Gastroesophageal sphincter (tissue), 4 donors: ENCODE data around the gene ACOX1. TPM values are rescaled to one million over a fixed set of nuclear protein-coding genes. Genes with fewer than 3 reads are reported as not detected.

Experiments
- ATAC-seq: fragments of 150-250 bp; one replicate; pipeline ENCODE4 v1.9.1; 2016; ENCODE audit warnings: mild to moderate bottlenecking, moderate library complexity
- H3K27ac ChIP-seq, 4 donors: fragments of 200-600 bp; sonication (generic) in 3 of 4; 1 replicate in 3 of 4; 2 replicates in 1 of 4; pipeline ENCODE4 v1.5.1; 2016 to 2019
- H3K27me3 ChIP-seq: fragments of 200-600 bp; sonication (generic); one replicate; pipeline ENCODE4 v1.5.1; 2019
- H3K36me3 ChIP-seq, 2 donors: fragments of 200-600 bp; sonication (generic); one replicate each; pipeline ENCODE4 v1.5.1; 2019; ENCODE audit warnings: control low read depth in 1 of 2
- H3K4me1 ChIP-seq, 3 donors: fragments of 200-600 bp; sonication (generic); 1 replicate in 2 of 3; 2 replicates in 1 of 3; pipeline ENCODE4 v1.5.1; 2016 to 2019; ENCODE audit warnings: control low read depth in 2 of 3
- H3K4me3 ChIP-seq, 2 donors: fragments of 200-600 bp; sonication (generic); one replicate each; pipeline ENCODE4 v1.5.1; 2019; ENCODE audit warnings: mild to moderate bottlenecking in 1 of 2, moderate library complexity in 1 of 2
- H3K9me3 ChIP-seq, 3 donors: fragments of 200-600 bp; sonication (generic); one replicate each; pipeline ENCODE4 v1.5.1; 2017 to 2019; ENCODE audit warnings: control low read depth in 2 of 3
- CTCF ChIP-seq, 4 experiments: fragments of 200-600 bp in 2 of 4; fragments of 450-650 bp in 2 of 4; sonication (generic) in 1 of 4; IDR thresholded peaks; one replicate each; pipeline ENCODE4 v1.5.1; 2017 to 2019; ENCODE audit warnings: antibody characterized with exemption in 4 of 4, mild to moderate bottlenecking in 2 of 4, moderate library complexity in 2 of 4
- EP300 ChIP-seq: sonication (generic); formaldehyde crosslinking; IDR thresholded peaks from one replicate; pipeline ENCODE4 v1.6.1; 2017; ENCODE audit warnings: antibody characterized with exemption, mild to moderate bottlenecking
- POLR2A ChIP-seq, 2 donors: fragments of 450-650 bp; IDR thresholded peaks; one replicate each; pipeline ENCODE4 v1.6.1; 2017; ENCODE audit warnings: antibody characterized with exemption in 2 of 2, mild to moderate bottlenecking in 2 of 2, moderate library complexity in 1 of 2
- POLR2AphosphoS5 ChIP-seq: sonication (generic); formaldehyde crosslinking; IDR thresholded peaks from one replicate; pipeline ENCODE4 v1.6.1; 2017; ENCODE audit warnings: antibody characterized with exemption
- WGBS, 2 donors: methylation state at CpG; one replicate each; pipeline ENCODE4 v1.1.5; 2018; ENCODE audit warnings: low coverage in 1 of 2; 5-methylcytosine and 5-hydroxymethylcytosine counted together
- total RNA-seq, 4 donors: library from RNA; depleted of rRNA; stranded (reverse); fragments of >200 nt; gene quantifications; one replicate each; pipeline ENCODE4 v1.1.0, GENCODE V29; 2016

ACOX1 gene
- total RNA-seq, 4 donors from 2014 or later, result 45.9 to 63.4 (median 54.2) TPM

DNA sequence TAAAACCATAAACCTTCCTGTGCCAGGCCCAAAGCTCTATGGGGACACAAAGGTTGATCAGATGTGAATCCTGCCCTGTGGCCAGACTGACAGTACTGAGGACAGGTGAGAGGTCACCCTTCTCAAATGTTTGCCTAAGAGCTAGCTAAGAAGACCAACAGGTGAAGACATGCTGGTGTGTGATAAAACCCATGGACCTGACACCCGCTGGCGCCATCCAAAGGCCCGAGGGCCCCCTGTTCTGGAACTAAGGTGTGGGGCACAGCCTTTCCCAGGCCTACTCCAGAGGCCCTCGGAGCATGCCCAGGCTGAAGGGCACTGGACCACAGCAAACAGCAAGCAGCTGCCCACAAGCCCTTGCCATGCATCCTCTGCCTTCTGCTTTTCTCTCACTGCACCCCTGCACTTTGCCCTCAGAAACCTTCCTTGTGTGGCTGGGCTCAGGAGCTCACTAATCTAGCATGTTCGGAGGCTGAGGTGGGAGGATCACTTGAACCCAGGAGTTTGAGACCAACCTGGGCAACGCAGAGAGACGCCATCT lies 16.5 kb upstream of the ACOX1 start:
- H3K36me3 ChIP-seq, result peaks cover 0 to 53% of the 10 kb centered on the region in 2 donors
- H3K27me3 ChIP-seq, result no peaks in the 10 kb centered on the region
- TF ChIP-seq POLR2A (IDR thresholded peaks at IDR 0.05) (no peak), CTCF (IDR thresholded peaks at IDR 0.05) (no peak), EP300 (no peak), POLR2AphosphoS5 (no peak)
- no peak for ATAC-seq
- no peak overlapping the region for H3K4me3 ChIP-seq
- H3K4me1 ChIP-seq, result peaks cover 0 to 6% (median 0%) of the 10 kb centered on the region in 3 donors
- H3K9me3 ChIP-seq, result no peaks in the 10 kb centered on the region
- 91 to 93% methylated on average over 3 to 4 of the region's 7 CpGs for WGBS, 2 donors
- no peak overlapping the region for H3K27ac ChIP-seq

GRCh38 chr17:75994802-75995370 lies 15.9 kb upstream of the ACOX1 start:
- TF ChIP-seq CTCF (IDR thresholded peaks at IDR 0.05), result no peak
- no peak for TF ChIP-seq EP300
- no peak for TF ChIP-seq POLR2A (IDR thresholded peaks at IDR 0.05)
- no peak for TF ChIP-seq POLR2AphosphoS5
- ATAC-seq, result no peak

DNA sequence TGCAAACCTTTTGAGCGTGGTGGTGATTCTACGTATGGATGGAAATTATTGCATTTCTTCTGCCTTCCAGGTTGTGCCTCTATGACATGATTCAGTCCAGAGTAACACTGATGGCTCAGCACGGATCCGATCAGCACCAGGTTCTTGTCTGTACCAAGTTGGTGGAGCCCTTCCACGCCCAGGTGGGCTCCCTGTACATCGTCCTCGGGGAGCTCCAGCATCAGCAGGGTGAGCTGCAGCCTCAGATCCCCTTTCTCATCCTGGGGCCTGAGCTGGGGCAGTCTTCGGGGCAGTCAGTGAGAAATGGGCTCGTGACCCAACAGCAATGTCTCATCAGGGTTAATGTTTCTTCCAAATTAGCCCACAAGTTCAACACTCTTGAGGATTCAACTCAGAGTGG lies 12.4 kb upstream of the ACOX1 start:
- Histone ChIP-seq H3K9me3 (no peaks in the 10 kb centered on the region), H3K4me1 (no peaks in the 10 kb centered on the region), H3K27me3 (no peaks in the 10 kb centered on the region), H3K36me3 (peaks cover 0 to 55% of the 10 kb centered on the region in 2 donors), H3K27ac (no peak overlapping the region), H3K4me3 (no peak overlapping the region)
- no peak for ATAC-seq
- 80 to 89% methylated on average over 2 to 3 of the region's 9 CpGs for WGBS, 2 donors
- TF ChIP-seq EP300 (no peak), POLR2A (IDR thresholded peaks at IDR 0.05) (no peak), POLR2AphosphoS5 (no peak), CTCF (IDR thresholded peaks at IDR 0.05) (no peak)

More at GRCh38 chr17:75994802-75995370, 15.9 kb upstream of the ACOX1 start:
- Histone ChIP-seq H3K27ac (no peak overlapping the region), H3K9me3 (no peaks in the 10 kb centered on the region), H3K36me3 (peaks cover 0 to 53% of the 10 kb centered on the region in 2 donors), H3K4me3 (no peak overlapping the region), H3K4me1 (peaks cover 0 to 6% (median 0%) of the 10 kb centered on the region in 3 donors), H3K27me3 (no peaks in the 10 kb centered on the region)
- WGBS, 2 donors, result 92% methylated on average over 1 of the region's 5 CpGs; no CpG with 5 or more reads in 1 of the 2 donors

GRCh38 chr17:75987041-75987440 lies 8.1 kb upstream of the ACOX1 start:
- no peaks in the 10 kb centered on the region for H3K9me3 ChIP-seq
- TF ChIP-seq POLR2AphosphoS5, result no peak
- no peak for TF ChIP-seq CTCF (IDR thresholded peaks at IDR 0.05)
- 50 to 78% methylated on average over 3 of the region's 4 CpGs for WGBS, 2 donors
- no peak overlapping the region for H3K4me3 ChIP-seq
- no peaks in the 10 kb centered on the region for H3K27me3 ChIP-seq
- no peak overlapping the region for H3K27ac ChIP-seq
- H3K36me3 ChIP-seq, result peaks cover 0 to 18% of the 10 kb centered on the region in 2 donors
- no peak for ATAC-seq
- H3K4me1 ChIP-seq, result peaks cover 0 to 7% (median 0%) of the 10 kb centered on the region in 3 donors

- TF ChIP-seq POLR2A (IDR thresholded peaks at IDR 0.05) (no peak), CTCF (IDR thresholded peaks at IDR 0.05) (no peak), EP300 (no peak), POLR2AphosphoS5 (no peak)
- no peaks in the 10 kb centered on the region for H3K9me3 ChIP-seq
- no peaks in the 10 kb centered on the region for H3K27me3 ChIP-seq
- WGBS, 2 donors, result 88 to 100% methylated on average over 2 to 3 of the region's 4 CpGs
- H3K4me1 ChIP-seq, result peaks cover 0 to 7% (median 0%) of the 10 kb centered on the region in 3 donors
- no peak overlapping the region for H3K27ac ChIP-seq
- no peak for ATAC-seq
- no peak overlapping the region for H3K4me3 ChIP-seq
- peaks cover 0 to 11% of the 10 kb centered on the region in 2 donors for H3K36me3 ChIP-seq
Observed at GRCh38 chr17:75985986-75986385, 7.0 kb upstream of the ACOX1 start.
